HG03139 (cell line): Measurements from ENCODE around the gene SH3TC1.

Experiments used
- ATAC-seq: cut with Tn5 transposase; IDR thresholded peaks from one replicate; pipeline ENCODE4 v1.9.1; 2021; ENCODE audit not compliant: unreplicated experiment

Gene SH3TC1

GRCh38 chr4:8228319-8229250 lies 29.5 kb downstream of the SH3TC1 start:
- ATAC-seq: peak; percentile 63

GRCh38 chr4:8229331-8229975 lies 30.4 kb downstream of the SH3TC1 start:
- no peak for ATAC-seq

DNA sequence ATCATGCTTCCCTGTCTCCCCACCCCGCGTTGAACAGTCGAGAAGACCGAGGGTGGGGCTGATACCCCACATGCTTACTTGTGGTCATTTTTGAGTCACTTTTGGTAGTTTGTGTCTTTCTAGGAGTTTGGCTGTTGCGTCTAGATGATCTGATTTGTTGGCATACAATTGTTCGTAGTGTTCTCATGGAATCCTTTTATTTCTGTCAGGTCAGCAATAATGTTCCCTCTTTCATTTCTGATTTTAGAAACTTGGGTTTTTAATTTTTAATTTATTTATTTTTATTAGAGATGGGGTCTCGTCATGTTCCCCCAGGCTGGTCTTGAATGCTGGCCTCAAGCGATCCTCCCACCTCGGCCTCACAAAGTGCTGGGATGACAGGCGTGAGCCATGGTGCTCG lies 30.9 kb downstream of the SH3TC1 start:
- ATAC-seq: no peak

- no peak for ATAC-seq
Measured at GRCh38 chr4:8230891-8231290, 31.8 kb downstream of the SH3TC1 start.

- ATAC-seq: no peak
Measured at GRCh38 chr4:8231551-8232049, 32.5 kb downstream of the SH3TC1 start.

DNA sequence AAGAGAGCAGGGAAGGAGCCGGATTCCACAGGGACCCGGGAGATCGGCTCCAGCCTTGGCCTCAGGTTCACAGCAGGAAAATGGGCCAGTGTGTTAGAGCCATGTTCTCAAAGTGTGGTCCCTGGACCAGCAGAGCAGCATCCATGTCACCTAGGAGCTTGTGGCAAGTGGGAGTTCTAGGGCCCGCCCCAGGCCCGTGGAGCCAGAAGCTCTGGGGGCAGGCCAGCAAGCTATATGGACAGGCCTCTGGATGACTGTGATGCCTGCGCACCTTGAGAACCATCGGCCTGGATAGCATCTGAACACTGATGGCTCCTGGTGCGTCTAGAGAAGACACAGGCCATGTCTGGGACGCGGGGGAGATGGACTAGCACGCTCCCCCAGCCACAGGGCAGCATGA lies 33.7 kb downstream of the SH3TC1 start:
- no peak for ATAC-seq

- ATAC-seq: no peak
Measured at GRCh38 chr4:8233672-8234484, 34.8 kb downstream of the SH3TC1 start.

DNA sequence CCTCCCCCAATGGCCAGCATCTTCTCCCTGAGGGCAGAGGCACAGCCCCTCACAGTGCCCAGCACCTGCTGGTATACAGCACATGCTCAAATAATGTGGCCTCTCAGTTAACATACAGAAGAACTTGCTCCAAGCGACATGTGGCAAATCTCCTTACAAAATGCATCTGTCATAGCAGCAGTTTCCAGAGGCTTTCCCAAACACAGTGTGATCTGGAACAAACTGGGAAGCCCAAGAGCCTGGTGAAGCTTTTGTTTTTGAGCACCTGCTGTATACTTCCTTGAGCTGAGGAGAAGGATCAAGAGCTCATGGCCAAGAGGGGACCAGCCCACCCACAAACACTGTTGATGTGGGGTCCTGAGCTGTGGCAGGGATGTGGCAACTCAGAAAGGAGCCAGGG lies 35.6 kb downstream of the SH3TC1 start:
- no peak for ATAC-seq

DNA sequence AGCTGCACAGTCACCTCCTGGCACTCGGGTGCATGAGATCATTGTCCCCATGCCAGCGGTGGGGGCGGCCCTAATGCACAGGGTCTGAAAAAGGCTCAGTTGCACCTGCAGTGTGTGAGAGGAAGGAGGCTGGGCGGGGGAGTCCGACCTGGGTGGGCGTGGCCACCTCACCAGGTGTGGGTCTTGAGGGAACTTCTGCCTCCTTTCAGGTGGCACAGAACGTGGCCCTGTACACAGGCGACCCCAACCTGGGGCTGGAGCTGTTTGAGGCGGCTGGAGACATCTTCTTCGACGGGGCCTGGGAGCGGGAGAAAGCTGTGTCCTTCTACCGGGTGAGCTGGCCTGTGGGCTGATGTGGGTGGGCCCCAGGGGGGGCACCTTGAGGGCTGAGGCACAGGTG lies 36.1 kb downstream of the SH3TC1 start:
- no peak for ATAC-seq

DNA sequence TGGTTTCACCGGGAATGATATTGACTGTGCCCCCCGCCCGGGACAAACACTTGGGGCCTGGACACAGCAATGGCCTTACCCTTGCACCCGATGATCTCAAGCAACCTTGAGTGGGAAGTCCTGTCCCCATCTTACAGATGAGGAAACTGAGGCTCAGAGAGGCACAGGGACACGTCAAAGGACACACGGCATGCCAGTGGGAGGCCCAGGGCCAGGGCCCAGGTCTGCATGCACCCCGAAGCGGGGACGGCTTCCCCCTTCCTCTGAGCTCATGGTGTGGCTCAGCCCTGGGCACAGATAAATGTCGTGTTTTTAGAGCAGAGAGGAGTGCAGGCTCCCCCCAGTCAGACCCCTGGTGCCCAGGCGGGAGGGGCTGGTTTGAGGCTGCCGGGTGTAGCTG lies 36.6 kb downstream of the SH3TC1 start:
- no peak for ATAC-seq

GRCh38 chr4:8236106-8236919 lies 37.2 kb downstream of the SH3TC1 start:
- no peak for ATAC-seq

DNA sequence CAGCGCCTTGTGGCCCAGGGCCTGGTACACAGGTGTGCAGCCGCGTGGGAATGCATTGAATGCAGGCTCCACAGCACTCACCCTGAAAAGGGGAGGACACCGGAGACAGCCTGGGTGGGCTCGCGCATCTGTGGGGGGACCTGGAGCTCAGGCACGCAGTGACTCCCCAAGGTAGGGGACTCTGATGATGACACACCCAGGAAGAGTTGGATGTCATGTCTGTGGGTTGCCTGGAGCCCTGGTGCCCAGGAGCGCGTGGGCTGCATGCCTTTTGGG lies 37.8 kb downstream of the SH3TC1 start:
- ATAC-seq: no peak

DNA sequence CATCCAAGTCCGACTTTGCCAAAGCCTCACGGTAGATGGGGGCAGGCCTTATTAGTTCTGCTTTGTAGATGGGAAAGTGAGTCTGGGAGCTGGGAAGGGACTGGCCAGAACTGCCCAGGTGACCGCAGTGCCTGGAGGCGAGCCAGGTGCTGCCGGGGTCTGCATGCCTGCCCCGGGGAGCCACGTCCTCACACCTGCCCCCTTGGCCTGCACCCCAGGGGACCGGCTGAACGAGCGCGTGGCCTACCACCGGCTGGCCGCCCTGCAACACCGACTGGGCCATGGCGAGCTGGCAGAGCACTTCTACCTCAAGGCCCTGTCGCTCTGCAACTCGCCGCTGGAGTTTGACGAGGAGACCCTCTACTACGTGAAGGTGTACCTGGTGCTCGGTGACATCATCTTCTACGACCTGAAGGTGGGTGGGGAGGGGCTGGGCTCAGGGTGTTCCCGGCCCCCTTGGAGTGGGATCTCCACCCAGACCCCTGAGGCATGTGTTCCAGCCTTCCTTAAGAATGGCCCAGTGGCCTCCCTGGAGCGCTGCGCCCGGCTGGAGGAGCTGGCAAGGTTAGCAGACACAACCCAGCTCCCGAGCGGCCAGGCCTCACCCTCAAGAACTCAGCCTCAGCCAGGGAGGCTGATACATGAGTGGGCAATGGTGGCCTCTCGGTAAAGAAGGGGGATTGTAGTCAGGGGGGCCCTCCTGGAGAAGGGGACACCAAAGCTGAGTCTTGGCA lies 38.3 kb downstream of the SH3TC1 start:
- ATAC-seq: no peak

DNA sequence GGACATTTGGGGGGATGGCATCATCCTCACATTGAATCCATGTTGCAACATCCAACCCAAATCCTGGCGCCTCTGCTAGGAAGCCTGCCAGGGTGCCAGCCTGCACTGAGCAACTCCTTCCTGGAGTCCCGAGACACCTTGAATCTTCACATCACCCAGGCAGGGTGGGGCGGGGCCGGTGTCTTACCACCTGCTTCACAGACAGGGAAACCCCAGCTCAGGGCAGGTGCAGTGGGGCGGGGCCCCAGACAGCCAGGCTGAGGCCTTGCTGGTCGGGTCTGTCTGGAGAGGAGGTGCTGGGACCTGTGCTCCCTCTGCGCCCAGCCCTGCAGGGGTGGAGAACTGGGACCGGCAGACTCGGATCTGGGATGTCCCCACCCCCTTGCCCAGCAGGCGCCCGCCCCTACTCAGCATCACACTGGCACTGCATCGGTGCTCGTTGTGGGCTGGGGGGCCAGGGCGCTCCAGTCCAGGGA lies 39.0 kb downstream of the SH3TC1 start:
- ATAC-seq: no peak

DNA sequence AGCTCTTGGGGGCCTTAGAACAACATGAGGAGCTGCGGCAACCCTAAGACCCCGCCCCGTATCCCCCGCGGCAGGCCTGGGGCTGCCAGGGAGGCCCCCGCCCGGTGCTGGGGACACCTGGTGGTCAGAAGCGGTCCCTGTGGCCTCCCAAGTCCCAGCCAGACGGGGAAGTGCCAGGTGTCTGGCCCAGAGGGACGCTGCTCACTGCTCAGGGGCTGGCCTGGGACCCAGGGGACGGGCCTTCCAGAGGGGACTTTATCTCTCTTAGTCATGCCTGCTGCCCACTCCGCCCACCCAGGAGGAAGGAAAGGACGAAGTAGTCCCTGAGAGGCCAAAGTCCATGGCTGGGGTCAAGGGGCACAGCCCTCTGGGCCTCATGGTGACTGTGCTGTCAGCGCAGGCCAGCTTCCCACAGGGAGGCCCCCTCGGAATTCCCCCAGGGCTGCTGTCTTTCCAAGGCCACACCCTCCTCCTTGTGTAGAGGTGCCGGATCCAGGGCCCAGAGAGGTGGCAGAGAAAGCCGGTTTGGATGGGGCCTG lies 39.5 kb downstream of the SH3TC1 start:
- no peak for ATAC-seq

GRCh38 chr4:8239226-8239625 lies 40.1 kb downstream of the SH3TC1 start:
- no peak for ATAC-seq

DNA sequence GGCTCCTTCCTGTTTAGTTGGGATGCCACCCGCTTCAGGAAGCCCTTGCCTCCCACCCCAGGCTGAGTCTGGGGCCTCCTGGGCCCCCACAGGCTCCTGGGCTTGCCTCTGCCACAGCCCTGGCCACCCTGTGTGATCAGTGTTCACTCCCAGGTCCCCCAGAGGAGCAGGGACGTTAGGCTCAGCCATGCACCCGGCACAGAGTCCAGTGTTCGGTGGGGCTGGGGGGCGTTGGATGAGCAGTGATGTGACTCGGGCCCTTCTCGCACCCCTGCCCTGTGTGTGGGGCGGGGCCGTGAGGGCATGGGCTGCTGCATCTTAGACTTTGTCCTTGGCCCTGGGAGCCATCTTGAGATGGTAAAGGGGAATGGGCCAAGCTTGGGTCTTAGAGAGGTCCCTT lies 40.6 kb downstream of the SH3TC1 start:
- no peak for ATAC-seq

- no peak for ATAC-seq
Measured at GRCh38 chr4:8240211-8241041, 41.3 kb downstream of the SH3TC1 start.
